Panc1 (cell line): ENCODE results near the gene PCDH15. TPM values are rescaled to one million over a fixed set of nuclear protein-coding genes. Genes with fewer than 3 reads are reported as not detected.

ENCODE experiments used
- ATAC-seq: fragments of 200-7000 bp; cut with Tn5 transposase; 2 replicates; pipeline ENCODE4 v1.9.1; 2020; ENCODE audit warnings: mild to moderate bottlenecking, moderate library complexity
- BruUV-seq: library from RNA; stranded (reverse); fragments of 400-500 nt; replicated peaks from 2 replicates; lab custom pipeline; 2021; lab: Mats Ljungman, UMichigan
- CTCF ChIA-PET: fragments of 300-600 bp; sonication (Branson Sonifier 250); formaldehyde crosslinking; loops from one replicate; lab custom pipeline; 2022; ENCODE audit warnings: antibody characterized with exemption; lab: Charles Lee
- POLR2A ChIA-PET: fragments of 300-600 bp; sonication (Branson Sonifier 250); formaldehyde crosslinking; loops from one replicate; lab custom pipeline; 2022; ENCODE audit warnings: antibody characterized with exemption; lab: Charles Lee
- DNase-seq: peaks from one replicate; pipeline ENCODE4 v3.0.0-alpha.2; 2010; ENCODE audit warnings: low read depth, low spot score
- H3K27ac ChIP-seq: 2 replicates; pipeline ENCODE4 v1.5.1; 2011; ENCODE audit warnings: mild to moderate bottlenecking, low read length, inconsistent platforms
- H3K27me3 ChIP-seq: fragments of 200-500 bp; sonication (Bioruptor generic); 2 replicates; pipeline ENCODE4 v1.6.0; 2014; ENCODE audit warnings: low read length, inconsistent platforms; ENCODE audit not compliant: control insufficient read depth, insufficient read depth
- H3K36me3 ChIP-seq: fragments of 200-500 bp; sonication (Bioruptor generic); 2 replicates; pipeline ENCODE4 v1.5.1; 2014; ENCODE audit warnings: inconsistent platforms, mild to moderate bottlenecking, low read length, moderate library complexity; ENCODE audit not compliant: control insufficient read depth, insufficient read depth
- H3K4me1 ChIP-seq: 2 replicates; pipeline ENCODE4 v1.5.1; 2011; ENCODE audit warnings: inconsistent platforms, mild to moderate bottlenecking, low read length, moderate library complexity; ENCODE audit not compliant: control insufficient read depth, insufficient read depth
- H3K4me3 ChIP-seq, 2 experiments: 2 replicates each; pipeline ENCODE4 v1.5.1; 2011 to 2012; ENCODE audit warnings: low read depth in 2 of 2, low read length in 2 of 2, mild to moderate bottlenecking in 2 of 2, inconsistent platforms in 1 of 2, moderate library complexity in 1 of 2
- H3K9me3 ChIP-seq: fragments of 200-500 bp; sonication (Bioruptor generic); 2 replicates; pipeline ENCODE4 v1.5.1; 2014; ENCODE audit warnings: low read depth, mild to moderate bottlenecking, inconsistent platforms, low read length, moderate library complexity; ENCODE audit not compliant: control insufficient read depth, insufficient read depth
- CTCF ChIP-seq: fragments of 450-650 bp; IDR thresholded peaks from 2 replicates; pipeline ENCODE4 v1.5.1; 2017; ENCODE audit warnings: mild to moderate bottlenecking
- POLR2AphosphoS5 ChIP-seq: IDR thresholded peaks from 2 replicates; pipeline ENCODE4 v1.6.1; 2012; ENCODE audit warnings: mild to moderate bottlenecking, low read depth, low read length, moderate library complexity
- REST ChIP-seq, 2 experiments: IDR thresholded peaks; 2 replicates each; pipeline ENCODE4 v1.6.1; 2011 to 2012; ENCODE audit warnings: low read depth in 2 of 2, control low read depth in 1 of 2, low read length in 1 of 2, mild to moderate bottlenecking in 1 of 2, moderate library complexity in 1 of 2; ENCODE audit not compliant: insufficient read depth in 1 of 2
- SIN3A ChIP-seq: IDR thresholded peaks from 2 replicates; pipeline ENCODE4 v1.6.1; 2012; ENCODE audit warnings: low read depth, mild to moderate bottlenecking, low read length, moderate library complexity, borderline replicate concordance; ENCODE audit not compliant: insufficient read depth
- TCF7L2 ChIP-seq: IDR thresholded peaks from 2 replicates; pipeline ENCODE4 v1.6.1; 2011; ENCODE audit warnings: mild to moderate bottlenecking, low read depth, low read length, inconsistent platforms
- in situ Hi-C: cut with HindIII; loops from 2 replicates; pipeline ENCODE4 v1.10.0; 2016; ENCODE audit warnings: low sequenced_read_pairs, low pct_unique_long_range_greater_than_20kb
- intact Hi-C: fragments of 100-400 bp; cut with micrococcal nuclease; formaldehyde crosslinking; loops from one replicate; pipeline ENCODE4 v1.10.0; 2022; ENCODE audit not compliant: unreplicated experiment
- total RNA-seq: library from RNA; stranded (reverse); gene quantifications from one replicate; pipeline ENCODE4 v1.2.1, GENCODE V29; 2021; ENCODE audit not compliant: unreplicated experiment

Gene PCDH15
- total RNA-seq, 1 experiment from 2014 or later = 0.18 TPM

- H3K9me3 ChIP-seq = no peaks in the 10 kb centered on the region
- ChIA-PET CTCF (no interaction called here), POLR2A (no interaction called here)
- TF ChIP-seq TCF7L2 (peak; percentile 55; the same call in 1 of the 2 replicates), SIN3A (no peak)
- H3K4me1 ChIP-seq = no peaks in the 10 kb centered on the region
- H3K27me3 ChIP-seq = no peaks in the 10 kb centered on the region
- no peak overlapping the region for H3K27ac ChIP-seq
- BruUV-seq = no TSS peak
- no peaks in the 10 kb centered on the region for H3K36me3 ChIP-seq
- no peak overlapping the region for H3K4me3 ChIP-seq
- ATAC-seq = no peak
- in situ Hi-C loops (no loop called here), intact Hi-C loops (no loop called here)
- DNase-seq = no peak
Observed at GRCh38 chr10:53983431-53983830, 817.6 kb downstream of the PCDH15 start.

GRCh38 chr10:53980210-53980609, 820.8 kb downstream of the PCDH15 start:
- H3K4me3 ChIP-seq = no peak overlapping the region
- no peaks in the 10 kb centered on the region for H3K36me3 ChIP-seq
- no peaks in the 10 kb centered on the region for H3K9me3 ChIP-seq
- H3K27ac ChIP-seq = no peak overlapping the region
- ATAC-seq (no peak), DNase-seq (no peak)
- no TSS peak for BruUV-seq
- no peaks in the 10 kb centered on the region for H3K27me3 ChIP-seq
- TF ChIP-seq TCF7L2 (no peak), CTCF (no peak), SIN3A (no peak)
- in situ Hi-C loops (no loop called here), intact Hi-C loops (no loop called here)
- CTCF ChIA-PET = no interaction called here
- POLR2A ChIA-PET = no interaction called here
- H3K4me1 ChIP-seq = no peaks in the 10 kb centered on the region

- no peaks in the 10 kb centered on the region for H3K36me3 ChIP-seq
- ATAC-seq (no peak), DNase-seq (no peak)
- no peak for TF ChIP-seq SIN3A
- TF ChIP-seq CTCF = no peak
- no peak for TF ChIP-seq TCF7L2
- TF ChIP-seq REST (IDR thresholded peaks at IDR 0.05; ENCODE audit: insufficient read depth in 1 of 2, low read depth in 2 of 2, low read length in 1 of 2) = no peak
- TF ChIP-seq POLR2AphosphoS5 = no peak
- H3K27ac ChIP-seq = no peak overlapping the region
- ChIA-PET POLR2A (interaction anchor here (0.6 kb wide), 1 partner anchor 444 kb away, joined by 6 read pairs; no protein-coding TSS in a partner anchor), CTCF (no interaction called here)
- H3K4me3 ChIP-seq = no peak overlapping the region
- in situ Hi-C loops = no loop called here
- intact Hi-C loops = no loop called here
- H3K27me3 ChIP-seq = no peaks in the 10 kb centered on the region
- BruUV-seq = no TSS peak
- H3K9me3 ChIP-seq = no peaks in the 10 kb centered on the region
- no peaks in the 10 kb centered on the region for H3K4me1 ChIP-seq
Observed at GRCh38 chr10:53978301-53978700, 822.7 kb downstream of the PCDH15 start.
